ENCODE results near the gene TRIO.

The TRIO gene

DNA sequence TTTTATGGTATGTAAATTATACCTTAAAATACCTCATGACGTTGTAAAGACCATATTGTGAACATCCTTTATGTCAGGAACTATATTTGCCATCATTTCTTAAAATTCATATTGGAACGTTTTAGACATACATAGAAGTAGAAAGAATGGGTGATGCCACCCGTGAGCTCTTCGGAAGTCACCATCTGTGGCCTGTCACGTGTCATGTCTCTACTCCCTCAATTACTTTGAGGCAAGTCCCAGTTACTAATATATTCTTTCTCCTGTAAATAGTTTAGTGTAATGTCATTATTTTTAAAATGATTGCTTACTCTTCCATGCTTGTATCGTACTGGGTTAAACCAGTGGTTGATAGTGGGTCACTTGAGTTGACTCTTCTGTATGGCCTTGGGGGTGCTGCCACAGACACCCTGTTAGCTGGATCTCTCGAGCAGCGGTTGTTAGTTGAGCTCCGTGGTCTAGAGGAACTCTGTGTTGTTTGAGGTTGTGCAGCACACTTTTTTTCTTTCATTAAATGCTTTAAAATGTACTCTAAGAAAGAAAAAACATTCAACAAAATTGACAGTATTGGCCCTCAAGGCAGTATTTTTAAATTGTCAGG is 66.2 kb downstream of the TRIO start:
- no peak for TF ChIP-seq CTCF (IDR thresholded peaks at IDR 0.05; ENCODE audit: insufficient read depth, low read length, poor library complexity, severe bottlenecking)
- Histone ChIP-seq H3K27me3 (replicated peaks; ENCODE audit: control insufficient read depth, insufficient read depth, low read length) (no peaks in the 10 kb centered on the region), H3K4me3 (replicated peaks; ENCODE audit: low read depth, low read length) (peak overlapping the region; percentile 45), H3K36me3 (ENCODE audit: control insufficient read depth, insufficient read depth, low read length) (no peaks in the 10 kb centered on the region)
- no peak for DNase-seq (ENCODE audit: extremely low read depth, insufficient read length)

DNA sequence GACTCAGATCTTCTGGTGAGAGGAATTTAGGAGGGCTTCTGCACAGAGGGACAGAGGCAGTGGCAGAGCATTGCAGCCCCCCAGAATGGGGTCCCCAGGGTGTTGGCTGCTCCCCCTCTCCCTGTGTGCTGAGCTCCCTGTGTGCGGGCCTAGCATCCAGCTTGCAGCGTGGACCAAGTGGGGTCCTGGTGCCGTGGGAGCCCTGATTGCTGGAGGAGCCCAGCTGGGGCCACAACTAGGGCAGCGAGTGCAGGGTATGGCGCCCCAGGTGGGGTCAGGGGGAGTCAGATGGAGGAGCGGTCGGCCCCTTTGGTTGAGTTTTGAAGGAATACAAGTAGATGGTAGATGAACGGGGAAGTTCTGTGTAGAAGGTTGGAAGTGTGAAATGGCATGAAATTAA is 66.7 kb downstream of the TRIO start:
- no peaks in the 10 kb centered on the region for H3K27me3 ChIP-seq (replicated peaks; ENCODE audit: control insufficient read depth, insufficient read depth, low read length)
- DNase-seq (ENCODE audit: extremely low read depth, insufficient read length) = no peak
- TF ChIP-seq CTCF (IDR thresholded peaks at IDR 0.05; ENCODE audit: insufficient read depth, low read length, poor library complexity, severe bottlenecking) = no peak
- no peak overlapping the region; the same call in 1 of the 2 replicates for H3K4me3 ChIP-seq (replicated peaks; ENCODE audit: low read depth, low read length)
- no peaks in the 10 kb centered on the region for H3K36me3 ChIP-seq (ENCODE audit: control insufficient read depth, insufficient read depth, low read length)

GRCh38 chr5:14210729-14211128 is 67.6 kb downstream of the TRIO start:
- no peaks in the 10 kb centered on the region for H3K36me3 ChIP-seq (ENCODE audit: control insufficient read depth, insufficient read depth, low read length)
- no peaks in the 10 kb centered on the region for H3K27me3 ChIP-seq (replicated peaks; ENCODE audit: control insufficient read depth, insufficient read depth, low read length)
- H3K4me3 ChIP-seq (replicated peaks; ENCODE audit: low read depth, low read length) = no peak overlapping the region; the same call in 1 of the 2 replicates
- no peak for DNase-seq (ENCODE audit: extremely low read depth, insufficient read length)
- TF ChIP-seq CTCF (IDR thresholded peaks at IDR 0.05; ENCODE audit: insufficient read depth, low read length, poor library complexity, severe bottlenecking) = no peak

DNA sequence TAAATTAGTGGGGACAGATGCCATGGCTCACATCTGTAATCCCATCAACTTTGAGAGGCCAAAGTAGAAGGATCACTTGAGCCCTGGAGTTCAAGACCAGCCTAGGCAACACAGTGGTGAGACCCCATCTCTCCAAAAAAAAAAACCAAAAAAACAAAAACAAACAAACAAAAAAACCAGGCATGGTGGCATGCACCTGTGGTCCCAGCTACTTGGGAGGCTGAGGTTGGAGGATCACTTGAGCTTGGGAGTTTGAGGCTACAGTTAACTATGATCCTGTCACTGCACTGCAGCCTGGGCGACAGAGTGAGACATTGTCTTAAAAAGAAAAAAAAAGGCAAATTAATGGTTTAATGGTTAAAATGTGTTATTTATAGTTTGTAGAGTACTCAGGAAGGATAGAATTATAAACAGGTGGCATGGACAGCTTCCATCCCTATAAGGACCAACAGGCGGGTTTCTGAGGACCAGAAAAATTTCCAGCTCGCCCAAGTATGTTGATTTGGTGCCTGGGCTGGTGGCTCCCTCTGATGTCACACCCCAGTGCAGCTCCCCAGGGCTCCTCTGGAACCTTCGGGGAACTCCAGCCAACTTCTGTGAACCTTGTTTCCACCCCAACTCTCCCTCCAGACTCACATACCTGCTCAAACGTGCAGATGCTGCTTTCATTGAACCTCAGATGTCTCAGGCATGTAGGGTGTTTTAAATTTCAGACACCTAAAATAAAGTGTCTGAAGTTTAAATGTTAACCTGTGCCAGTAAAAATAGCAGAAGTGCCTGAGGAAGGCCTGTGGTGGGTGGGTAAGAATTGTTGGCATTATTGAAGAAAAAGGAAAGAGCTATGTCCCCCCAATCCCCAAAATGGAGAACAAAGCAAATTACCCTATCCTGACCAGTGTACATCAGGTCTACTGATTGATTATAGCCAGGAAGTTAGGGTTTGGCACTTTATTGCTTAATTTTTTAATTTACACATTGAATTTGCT is 69.0 kb downstream of the TRIO start:
- H3K27me3 ChIP-seq (replicated peaks; ENCODE audit: control insufficient read depth, insufficient read depth, low read length) = no peaks in the 10 kb centered on the region
- peak; percentile 15 for TF ChIP-seq CTCF (IDR thresholded peaks at IDR 0.05; ENCODE audit: insufficient read depth, low read length, poor library complexity, severe bottlenecking)
- H3K4me3 ChIP-seq (replicated peaks; ENCODE audit: low read depth, low read length) = peak overlapping the region; percentile 41
- H3K36me3 ChIP-seq (ENCODE audit: control insufficient read depth, insufficient read depth, low read length) = no peaks in the 10 kb centered on the region
- DNase-seq (ENCODE audit: extremely low read depth, insufficient read length) = peak; percentile 64

DNA sequence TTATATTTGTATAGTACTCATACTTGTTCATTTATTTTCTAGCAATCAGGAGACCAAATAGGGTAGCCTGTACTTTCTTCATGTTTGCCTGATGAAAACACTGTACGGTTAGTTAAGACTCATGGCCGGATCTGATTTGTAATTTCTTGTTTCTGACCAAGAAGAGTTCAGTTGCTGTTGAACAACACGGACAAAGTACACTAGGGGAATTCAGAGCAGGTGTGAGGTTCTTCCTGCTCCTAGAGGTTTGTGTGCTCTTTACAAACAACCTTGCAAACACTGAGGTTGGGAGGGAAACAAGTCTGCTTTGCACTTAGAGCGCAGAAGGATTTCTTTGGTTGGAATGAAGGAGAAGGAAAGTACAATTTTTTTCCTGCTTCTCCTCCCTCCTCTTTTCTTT is 69.7 kb downstream of the TRIO start:
- H3K27me3 ChIP-seq (replicated peaks; ENCODE audit: control insufficient read depth, insufficient read depth, low read length) = no peaks in the 10 kb centered on the region
- TF ChIP-seq CTCF (IDR thresholded peaks at IDR 0.05; ENCODE audit: insufficient read depth, low read length, poor library complexity, severe bottlenecking) = no peak
- no peak for DNase-seq (ENCODE audit: extremely low read depth, insufficient read length)
- no peaks in the 10 kb centered on the region for H3K36me3 ChIP-seq (ENCODE audit: control insufficient read depth, insufficient read depth, low read length)
- H3K4me3 ChIP-seq (replicated peaks; ENCODE audit: low read depth, low read length) = peak overlapping the region; percentile 16
